GM12878 (cell line): ENCODE results near the gene CHD5. TPM values are rescaled to one million over a fixed set of nuclear protein-coding genes. Genes with fewer than 3 reads are reported as not detected.

Experiments used
- ATAC-seq: fragments of 200-7000 bp; cut with Tn5 transposase; 3 replicates; pipeline ENCODE4 v1.9.1; 2020; ENCODE audit warnings: mild to moderate bottlenecking, moderate library complexity
- BruUV-seq: library from RNA; stranded (reverse); fragments of 400-500 nt; replicated peaks from 2 replicates; lab custom pipeline; 2021; lab: Mats Ljungman, UMichigan
- CTCF ChIA-PET: fragments of 300-600 bp; sonication (Branson Sonifier 250); formaldehyde crosslinking; extraction: SDS; loops from one replicate; lab custom pipeline; 2021; ENCODE audit warnings: inconsistent platforms; lab: Yijun Ruan, JAX
- POLR2A ChIA-PET: fragments of 350-600 bp; formaldehyde crosslinking; extraction: SDS; loops from one replicate; lab custom pipeline; 2021; ENCODE audit warnings: inconsistent platforms; lab: Charles Lee
- RAD21 ChIA-PET: fragments of 300-600 bp; sonication (Branson Sonifier 250); formaldehyde crosslinking; loops from one replicate; lab custom pipeline; 2023; ENCODE audit warnings: antibody characterized with exemption; ENCODE audit not compliant: unreplicated experiment; lab: Charles Lee
- SMC1A ChIA-PET: fragments of 300-600 bp; sonication (Branson Sonifier 250); formaldehyde crosslinking; loops from one replicate; lab custom pipeline; 2023; ENCODE audit not compliant: unreplicated experiment, uncharacterized antibody; lab: Charles Lee
- DNase-seq: peaks from one replicate; pipeline ENCODE4 v3.0.0-alpha.2; 2011; ENCODE audit warnings: low read depth, low spot score
- FAIRE-seq: peaks from 3 replicates; lab custom pipeline; 2011; peaks lifted over from hg19 to GRCh38; lab: Jason Lieb, UNC
- H2AFZ ChIP-seq: 2 replicates; pipeline ENCODE4 v1.6.0; 2011; ENCODE audit warnings: low read depth, low read length, control low read depth; ENCODE audit not compliant: control insufficient read depth
- H3K27ac ChIP-seq: 2 replicates; pipeline ENCODE4 v1.5.1; 2011; ENCODE audit warnings: control low read depth; ENCODE audit not compliant: control insufficient read depth, insufficient read depth
- H3K27me3 ChIP-seq, 2 experiments: replicated peaks in 1 of 2; 2 replicates each; pipeline versions ENCODE4 v1.6.0 to v1.6.1; 2011; ENCODE audit warnings: low read length in 1 of 2; ENCODE audit not compliant: control insufficient read depth in 2 of 2, insufficient read depth in 2 of 2
- H3K36me3 ChIP-seq, 2 experiments: 2 replicates each; pipeline ENCODE4 v1.5.1; 2011; ENCODE audit warnings: low read length in 1 of 2; ENCODE audit not compliant: control insufficient read depth in 2 of 2, insufficient read depth in 2 of 2
- H3K4me1 ChIP-seq: 2 replicates; pipeline ENCODE4 v1.6.1; 2011; ENCODE audit warnings: mild to moderate bottlenecking, low read length, moderate library complexity, mixed read lengths; ENCODE audit not compliant: control insufficient read depth, insufficient read depth
- H3K4me2 ChIP-seq: 2 replicates; pipeline ENCODE4 v1.6.0; 2011; ENCODE audit warnings: control low read depth; ENCODE audit not compliant: control insufficient read depth, insufficient read depth
- H3K4me3 ChIP-seq: fragments of 200-600 bp; sonication (generic); 2 replicates; pipeline ENCODE4 v1.5.1; 2016
- H3K79me2 ChIP-seq: 2 replicates; pipeline ENCODE4 v1.6.0; 2011; ENCODE audit warnings: low read length; ENCODE audit not compliant: control insufficient read depth, insufficient read depth
- H3K9ac ChIP-seq: 2 replicates; pipeline ENCODE4 v1.8.0; 2011; ENCODE audit warnings: low read length, control low read depth, mixed read lengths; ENCODE audit not compliant: control insufficient read depth, insufficient read depth
- H3K9me3 ChIP-seq: replicated peaks from 3 replicates; pipeline ENCODE4 v1.5.1; 2011; ENCODE audit warnings: mild to moderate bottlenecking, low read length; ENCODE audit not compliant: control insufficient read depth, insufficient read depth
- H4K20me1 ChIP-seq: 2 replicates; pipeline ENCODE4 v1.6.0; 2011; ENCODE audit not compliant: control insufficient read depth, insufficient read depth
- BHLHE40 ChIP-seq, 2 experiments: fragments of 450-650 bp in 1 of 2; IDR thresholded peaks; 2 replicates each; pipeline ENCODE4 v1.6.1; 2011 to 2017; ENCODE audit warnings: low read depth in 2 of 2, borderline replicate concordance in 1 of 2, improper control_type of control experiment in 1 of 2, low read length in 1 of 2, mild to moderate bottlenecking in 1 of 2
- CBFB ChIP-seq: IDR thresholded peaks from 2 replicates; pipeline ENCODE4 v1.6.1; 2016; ENCODE audit warnings: antibody characterized with exemption, low read depth
- EP300 ChIP-seq, 2 experiments: fragments of 150-350 bp in 1 of 2; IDR thresholded peaks; 2 replicates each; pipeline ENCODE4 v1.6.1; 2011 to 2012; ENCODE audit warnings: low read depth in 2 of 2, low read length in 2 of 2, borderline replicate concordance in 1 of 2, improper control_type of control experiment in 1 of 2, inconsistent platforms in 1 of 2; ENCODE audit not compliant: control insufficient read depth in 1 of 2
- EZH2 ChIP-seq: IDR thresholded peaks from 2 replicates; pipeline ENCODE4 v1.6.1; 2012; ENCODE audit warnings: low read depth, mild to moderate bottlenecking, control low read depth, inconsistent platforms, low read length, borderline replicate concordance; ENCODE audit not compliant: control insufficient read depth
- FOXK2 ChIP-seq: fragments of 450-650 bp; IDR thresholded peaks from 2 replicates; pipeline ENCODE4 v1.6.1; 2017; ENCODE audit warnings: mild to moderate bottlenecking, moderate library complexity
- KDM1A ChIP-seq: fragments of 200-600 bp; sonication (generic); IDR thresholded peaks from 2 replicates; pipeline ENCODE4 v1.6.1; 2016; ENCODE audit warnings: borderline replicate concordance
- NFYB ChIP-seq: IDR thresholded peaks from 2 replicates; pipeline ENCODE4 v1.6.1; 2011; ENCODE audit warnings: low read depth, mild to moderate bottlenecking, low read length, improper control_type of control experiment, moderate library complexity; ENCODE audit not compliant: insufficient read depth
- NR2C1 ChIP-seq: fragments of 450-650 bp; IDR thresholded peaks from 2 replicates; pipeline ENCODE4 v1.6.1; 2017; ENCODE audit warnings: antibody characterized with exemption, mild to moderate bottlenecking, moderate library complexity
- SMAD5 ChIP-seq: IDR thresholded peaks from 2 replicates; pipeline ENCODE4 v1.6.1; 2016; ENCODE audit warnings: antibody characterized with exemption, low read depth
- SP1 ChIP-seq: IDR thresholded peaks from one replicate; pipeline ENCODE4 v1.6.1; 2011; ENCODE audit warnings: low read depth, low read length
- WGBS: methylation state at CpG from one replicate; pipeline ENCODE4 v1.1.6; 2016; ENCODE audit warnings: low lambda C conversion rate; ENCODE audit not compliant: insufficient replicate concordance, insufficient coverage; ENCODE audit errors: missing lambda C conversion rate; 5-methylcytosine and 5-hydroxymethylcytosine counted together
- in situ Hi-C: fragments of 300-500 bp; cut with MboI; formaldehyde crosslinking; loops from 9 replicates; pipeline ENCODE4 v1.14.3; 2018; ENCODE audit warnings: mixed read lengths
- intact Hi-C: fragments of 100-400 bp; cut with micrococcal nuclease; formaldehyde crosslinking; loops from one replicate; pipeline ENCODE4 v1.14.2; 2022; ENCODE audit not compliant: unreplicated experiment
- polyA plus RNA-seq, 11 experiments: library from polyadenylated mRNA; depleted of rRNA in 4 of 11; unstranded in 6 of 11; stranded (reverse) in 5 of 11; fragments of >200 nt; fragmentation: Nextera tagmentation in 4 of 11; fragmentation: Illumina TruSeq in 1 of 11; extraction: Ambion mirVana in 4 of 11; extraction: Trizol in 1 of 11; gene quantifications; 1 replicate in 1 of 11; 2 replicates in 10 of 11; pipeline versions ENCODE4 v1.2.1 to v1.2.3, GENCODE V29; 2011 to 2016; ENCODE audit warnings: inconsistent platforms in 2 of 11, missing spikeins in 2 of 11, low read depth in 1 of 11
- total RNA-seq, 4 experiments: library from RNA; depleted of rRNA in 3 of 4; stranded (reverse); fragments of >200 nt in 3 of 4; fragmentation: Illumina TruSeq in 1 of 4; extraction: Trizol in 1 of 4; gene quantifications; 2 replicates each; pipeline versions ENCODE4 v1.2.1 to v1.2.3, GENCODE V29; 2013 to 2021
- TF ChIP-seq, protein P1 (sequence below): IDR thresholded peaks from 2 replicates; pipeline ENCODE4 v1.6.1; 2012; ENCODE audit warnings: improper control_type of control experiment, low read depth, low read length; ENCODE audit not compliant: insufficient replicate concordance

Gene CHD5
- total and polyA plus RNA-seq, 10 of the 15 experiments (the other 5 are each of a cell fraction or from before 2014, with no cell fraction given) = 0.03 to 0.49 (median 0.13) TPM; not detected in 3

GRCh38 chr1:6131561-6131960 is 48.6 kb downstream of the CHD5 start:
- Histone ChIP-seq H3K4me3 (no peak overlapping the region), H3K79me2 (no peaks in the 10 kb centered on the region), H3K9ac (no peak overlapping the region)
- DNase-seq = no peak
- in situ Hi-C loops = no loop called here
- TF ChIP-seq SP1 = no peak
- TF ChIP-seq FOXK2 = no peak
- no peak for TF ChIP-seq CBFB
- TF ChIP-seq BHLHE40 (IDR thresholded peaks at IDR 0.05; ENCODE audit: borderline replicate concordance in 1 of 2, low read depth in 2 of 2, low read length in 1 of 2) = no peak
- TF ChIP-seq EP300 (IDR thresholded peaks at IDR 0.05; ENCODE audit: borderline replicate concordance in 1 of 2, control insufficient read depth in 1 of 2, low read depth in 2 of 2, low read length in 2 of 2) = no peak
- TF ChIP-seq NR2C1 = no peak
- TF ChIP-seq EZH2 = no peak
- TF ChIP-seq, all 136 proteins: peak for 0
- Histone ChIP-seq H3K9me3 (no peaks in the 10 kb centered on the region; the same call in 2 of the 3 replicates), H3K27me3 (no peaks in the 10 kb centered on the region), H3K27ac (no peak overlapping the region), H4K20me1 (no peaks in the 10 kb centered on the region), H3K4me1 (no peaks in the 10 kb centered on the region), H2AFZ (no peak overlapping the region), H3K4me2 (no peak overlapping the region), H3K36me3 (no peaks in the 10 kb centered on the region)
- ChIA-PET CTCF (no interaction called here), SMC1A (no interaction called here), POLR2A (no interaction called here), RAD21 (no interaction called here)
- WGBS = 41% methylated on average over 9 of the region's 9 CpGs
- intact Hi-C loops = no loop called here
- ATAC-seq (no peak), FAIRE-seq (no peak)
- BruUV-seq = no TSS peak

GRCh38 chr1:6130596-6130995 is 49.5 kb downstream of the CHD5 start:
- in situ Hi-C loops (no loop called here), intact Hi-C loops (no loop called here)
- Histone ChIP-seq H3K9me3 (no peaks in the 10 kb centered on the region; the same call in 2 of the 3 replicates), H3K36me3 (no peaks in the 10 kb centered on the region), H4K20me1 (no peaks in the 10 kb centered on the region), H3K27ac (no peak overlapping the region), H3K27me3 (no peaks in the 10 kb centered on the region), H3K4me2 (no peak overlapping the region), H3K4me1 (no peaks in the 10 kb centered on the region), H3K4me3 (no peak overlapping the region), H3K79me2 (no peaks in the 10 kb centered on the region), H2AFZ (no peak overlapping the region), H3K9ac (no peak overlapping the region)
- RAD21 ChIA-PET = no interaction called here
- ATAC-seq (no peak), DNase-seq (no peak), FAIRE-seq (no peak)
- POLR2A ChIA-PET = interaction anchor here (0.6 kb wide), 1 partner anchor 12 kb away, joined by 4 read pairs; no protein-coding TSS in a partner anchor
- no TSS peak for BruUV-seq
- CTCF ChIA-PET = no interaction called here
- WGBS = 32% methylated on average over 7 of the region's 7 CpGs
- SMC1A ChIA-PET = no interaction called here
- no peak for TF ChIP-seq KDM1A
- TF ChIP-seq NFYB = no peak
- TF ChIP-seq, protein P1, sequence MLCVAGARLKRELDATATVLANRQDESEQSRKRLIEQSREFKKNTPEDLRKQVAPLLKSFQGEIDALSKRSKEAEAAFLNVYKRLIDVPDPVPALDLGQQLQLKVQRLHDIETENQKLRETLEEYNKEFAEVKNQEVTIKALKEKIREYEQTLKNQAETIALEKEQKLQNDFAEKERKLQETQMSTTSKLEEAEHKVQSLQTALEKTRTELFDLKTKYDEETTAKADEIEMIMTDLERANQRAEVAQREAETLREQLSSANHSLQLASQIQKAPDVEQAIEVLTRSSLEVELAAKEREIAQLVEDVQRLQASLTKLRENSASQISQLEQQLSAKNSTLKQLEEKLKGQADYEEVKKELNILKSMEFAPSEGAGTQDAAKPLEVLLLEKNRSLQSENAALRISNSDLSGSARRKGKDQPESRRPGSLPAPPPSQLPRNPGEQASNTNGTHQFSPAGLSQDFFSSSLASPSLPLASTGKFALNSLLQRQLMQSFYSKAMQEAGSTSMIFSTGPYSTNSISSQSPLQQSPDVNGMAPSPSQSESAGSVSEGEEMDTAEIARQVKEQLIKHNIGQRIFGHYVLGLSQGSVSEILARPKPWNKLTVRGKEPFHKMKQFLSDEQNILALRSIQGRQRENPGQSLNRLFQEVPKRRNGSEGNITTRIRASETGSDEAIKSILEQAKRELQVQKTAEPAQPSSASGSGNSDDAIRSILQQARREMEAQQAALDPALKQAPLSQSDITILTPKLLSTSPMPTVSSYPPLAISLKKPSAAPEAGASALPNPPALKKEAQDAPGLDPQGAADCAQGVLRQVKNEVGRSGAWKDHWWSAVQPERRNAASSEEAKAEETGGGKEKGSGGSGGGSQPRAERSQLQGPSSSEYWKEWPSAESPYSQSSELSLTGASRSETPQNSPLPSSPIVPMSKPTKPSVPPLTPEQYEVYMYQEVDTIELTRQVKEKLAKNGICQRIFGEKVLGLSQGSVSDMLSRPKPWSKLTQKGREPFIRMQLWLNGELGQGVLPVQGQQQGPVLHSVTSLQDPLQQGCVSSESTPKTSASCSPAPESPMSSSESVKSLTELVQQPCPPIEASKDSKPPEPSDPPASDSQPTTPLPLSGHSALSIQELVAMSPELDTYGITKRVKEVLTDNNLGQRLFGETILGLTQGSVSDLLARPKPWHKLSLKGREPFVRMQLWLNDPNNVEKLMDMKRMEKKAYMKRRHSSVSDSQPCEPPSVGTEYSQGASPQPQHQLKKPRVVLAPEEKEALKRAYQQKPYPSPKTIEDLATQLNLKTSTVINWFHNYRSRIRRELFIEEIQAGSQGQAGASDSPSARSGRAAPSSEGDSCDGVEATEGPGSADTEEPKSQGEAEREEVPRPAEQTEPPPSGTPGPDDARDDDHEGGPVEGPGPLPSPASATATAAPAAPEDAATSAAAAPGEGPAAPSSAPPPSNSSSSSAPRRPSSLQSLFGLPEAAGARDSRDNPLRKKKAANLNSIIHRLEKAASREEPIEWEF = no peak
- no peak for TF ChIP-seq SMAD5
- no peak for TF ChIP-seq FOXK2
